Bladder microvascular endothelial cell (primary cell): ENCODE results near the gene SLC29A3. TPM values are rescaled to one million over a fixed set of nuclear protein-coding genes. Genes with fewer than 3 reads are reported as not detected.

ENCODE experiments used
- total RNA-seq: library from RNA; depleted of rRNA; stranded (reverse); fragments of >200 nt; gene quantifications from 2 replicates; pipeline ENCODE4 v1.2.3, GENCODE V29; 2014

The SLC29A3 gene
- 1.5 and 2.6 TPM in 2 replicates for total RNA-seq

DNA sequence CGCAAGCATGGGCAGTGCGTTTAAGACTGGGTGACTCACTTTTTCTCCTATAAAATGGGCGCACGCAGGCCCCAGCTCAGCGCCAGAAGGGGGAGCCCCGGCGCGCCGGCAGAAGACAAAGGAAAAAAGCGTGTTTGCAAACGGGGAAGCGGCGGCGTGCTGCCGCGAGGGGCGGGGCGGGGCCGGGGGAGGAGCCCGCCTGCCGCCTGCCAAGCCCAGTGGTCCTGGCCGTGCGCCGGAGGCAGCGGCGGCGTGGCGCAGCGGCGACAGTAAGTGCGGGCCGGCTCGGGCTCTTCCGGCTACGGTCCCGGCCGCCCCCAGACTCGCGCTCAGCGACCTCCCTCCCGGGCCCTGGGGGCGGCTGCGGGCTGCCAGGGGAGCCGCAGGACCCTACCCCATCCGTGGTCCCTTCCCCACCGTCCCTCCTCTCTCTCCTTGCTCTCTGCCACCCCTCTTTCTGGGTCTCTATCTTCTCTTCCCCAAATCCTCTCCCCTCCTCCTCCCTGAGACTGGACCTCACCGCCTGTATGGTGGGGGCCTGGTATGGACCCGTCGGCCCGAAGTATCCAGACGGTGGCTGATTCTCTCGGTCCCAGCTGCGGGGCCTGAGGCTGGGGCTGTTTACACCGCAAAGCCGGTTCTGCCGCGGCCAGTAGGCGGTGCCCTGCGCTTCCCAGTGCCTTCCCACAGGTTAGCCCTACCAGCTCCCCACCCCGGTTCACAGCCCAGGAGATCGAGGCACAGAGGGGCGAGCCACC is at the start of gene SLC29A3:
Gene SLC29A3, plus strand, starts transcription at position 218 of the 758 bp plus-strand sequence. Its CDS starts 51 bp downstream, at position 269.

DNA sequence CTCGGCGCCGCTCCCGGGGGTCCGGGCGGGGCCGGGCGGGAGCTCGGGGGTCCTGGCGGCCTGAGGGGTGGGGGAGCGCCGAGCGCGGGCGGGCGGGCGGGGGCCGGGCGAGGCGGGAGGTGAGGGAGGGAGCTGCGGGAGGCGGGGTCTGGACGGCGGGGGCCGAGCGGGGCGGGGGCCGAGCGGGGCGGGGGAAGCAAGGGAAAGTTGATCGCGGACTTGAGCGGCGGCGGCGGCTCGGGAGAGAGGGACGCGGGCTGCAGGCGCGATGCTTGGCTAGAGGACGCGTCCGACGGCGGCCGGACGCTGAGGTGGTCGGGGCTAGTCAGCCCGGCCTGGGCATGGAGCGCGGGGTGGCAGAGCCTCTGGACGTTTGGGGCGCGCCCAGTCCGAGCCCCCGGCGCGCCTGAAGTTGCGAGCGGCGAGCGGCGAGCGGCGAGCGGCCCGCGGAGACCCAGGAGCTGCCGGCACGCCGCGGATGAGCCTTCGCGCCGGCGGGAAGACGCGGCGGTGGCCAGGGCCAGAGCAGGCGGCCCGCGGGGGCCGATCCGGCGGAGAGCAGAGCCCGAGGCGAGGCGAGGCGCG is 77.7 kb downstream of the SLC29A3 start, which contains the start of gene CDH23:
Gene CDH23, plus strand, starts transcription at position 210 of the 585 bp plus-strand sequence. CDS start 42,912 bp downstream, outside the sequence.

Other genes with a start within 250 kb of the SLC29A3 start
- gene UNC5B, start 106.7 kb upstream of the SLC29A3 start, total RNA-seq: 5.3 and 24.8 TPM in 2 replicates
- under 0.01 and 0.06 TPM in 2 replicates for gene CDH23, start 77.7 kb downstream of the SLC29A3 start, total RNA-seq